HG02571 (cell line): ENCODE data around the gene ZNF511.

Experiments
- ATAC-seq: cut with Tn5 transposase; IDR thresholded peaks from one replicate; pipeline ENCODE4 v1.9.1; 2021; ENCODE audit warnings: mild to moderate bottlenecking, moderate library complexity; ENCODE audit not compliant: unreplicated experiment

Gene ZNF511

GRCh38 chr10:133274751-133275683, 33.7 kb upstream of the ZNF511 start:
- peak; percentile 49 for ATAC-seq

- peak; percentile 36 for ATAC-seq
These were observed 33.0 kb upstream of the ZNF511 start for GRCh38 chr10:133275684-133276092.

DNA sequence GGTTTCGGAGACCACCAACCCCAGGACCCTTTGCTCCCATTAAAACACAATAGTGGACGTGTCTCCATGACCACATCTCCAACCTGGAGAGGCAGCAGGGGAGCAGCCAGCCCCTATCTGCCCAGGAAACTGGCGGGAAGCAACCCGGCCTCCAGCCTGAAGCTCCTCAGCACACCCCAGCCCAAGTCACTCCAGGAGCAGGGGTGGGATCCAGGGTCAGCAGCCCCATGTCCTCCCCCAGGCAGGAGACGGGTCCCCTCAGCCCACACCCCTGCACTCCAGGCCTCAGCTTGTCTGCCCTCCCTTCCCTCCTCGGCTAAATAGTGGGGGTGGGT, 32.6 kb upstream of the ZNF511 start:
- ATAC-seq: no peak

DNA sequence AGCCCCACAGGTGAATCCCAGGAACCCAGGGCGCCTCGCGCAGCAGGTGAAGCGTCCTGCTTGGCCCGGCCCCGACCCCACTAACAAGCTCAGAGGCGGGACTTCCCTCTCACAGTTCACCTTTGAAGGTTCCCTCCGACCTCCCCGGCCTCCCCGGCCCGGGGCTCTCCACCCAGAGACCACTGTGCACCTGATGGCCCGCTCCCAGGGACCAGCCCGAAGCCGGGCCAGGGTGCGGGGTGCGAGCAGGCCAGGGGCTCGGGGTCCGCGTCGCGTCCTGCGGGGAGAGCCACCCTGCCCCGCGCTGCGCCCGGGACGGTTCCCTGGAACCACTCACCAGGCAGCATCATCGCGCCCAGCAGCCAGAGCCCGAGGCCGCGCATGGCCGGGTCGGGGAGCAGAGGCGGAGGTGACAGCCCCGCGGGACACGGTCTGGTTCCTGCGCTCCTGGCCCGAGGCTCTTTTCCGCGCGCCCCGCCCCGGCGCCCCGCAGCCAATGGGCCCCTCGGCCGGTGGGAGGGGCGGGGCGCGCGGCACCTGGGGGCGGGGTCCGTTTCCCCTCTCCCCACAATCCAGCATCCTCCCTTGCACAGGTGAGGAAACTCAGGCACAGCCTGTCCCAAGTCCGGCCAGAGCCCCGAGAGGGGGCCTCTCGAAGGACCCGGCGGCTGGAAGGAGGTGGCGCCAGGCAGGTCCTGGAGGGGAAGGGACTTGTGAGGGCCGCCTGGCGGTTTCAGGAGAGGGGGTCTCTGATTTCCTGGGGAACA, 32.1 kb upstream of the ZNF511 start, which contains the start of gene ADAM8:
ADAM8 (minus strand) TSS at position 434 of the 767 bp plus-strand sequence; CDS start at position 383, 51 bp downstream.
- ATAC-seq: peak; percentile 40

GRCh38 chr10:133277277-133277992, 31.3 kb upstream of the ZNF511 start:
- ATAC-seq: no peak

- no peak for ATAC-seq
These were observed 30.6 kb upstream of the ZNF511 start for GRCh38 chr10:133277993-133278576.

DNA sequence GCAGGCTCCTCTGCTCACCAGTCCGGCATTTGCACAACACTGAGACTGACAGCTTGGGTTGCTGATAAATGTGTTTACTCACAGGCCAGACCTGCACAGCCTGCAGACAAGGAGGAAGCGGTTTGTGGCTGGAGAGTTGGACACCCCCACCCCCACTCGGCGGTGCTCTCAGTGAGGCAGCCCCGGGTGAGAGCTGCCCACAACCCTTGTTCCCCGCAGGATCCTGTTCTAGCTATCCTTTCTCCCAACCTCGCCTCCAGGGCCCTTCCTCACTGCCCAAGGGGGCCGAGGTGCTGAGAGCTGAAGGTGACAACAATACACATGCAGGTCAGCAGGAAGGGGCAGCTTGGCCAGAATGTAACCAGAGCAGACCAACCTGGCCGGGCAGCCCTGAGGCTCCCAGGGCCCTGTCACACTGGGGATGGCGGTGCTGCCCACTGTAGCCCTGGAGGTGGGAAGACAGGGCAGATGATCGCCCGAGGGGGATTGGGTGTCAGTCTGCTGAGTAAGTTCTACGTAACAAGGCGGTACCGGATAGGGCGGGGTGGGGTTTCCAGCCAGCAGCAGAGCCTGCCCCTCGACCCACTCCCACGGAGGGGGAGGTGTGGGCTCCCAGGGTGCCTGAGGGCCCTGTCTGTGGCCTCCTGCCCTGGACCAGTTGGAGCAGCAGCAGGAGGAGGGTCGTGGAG, 30.0 kb upstream of the ZNF511 start:
- ATAC-seq: no peak

- ATAC-seq: no peak
These were observed 29.1 kb upstream of the ZNF511 start for GRCh38 chr10:133279326-133280226.

- no peak for ATAC-seq
These were observed 28.2 kb upstream of the ZNF511 start for GRCh38 chr10:133280391-133281059.

DNA sequence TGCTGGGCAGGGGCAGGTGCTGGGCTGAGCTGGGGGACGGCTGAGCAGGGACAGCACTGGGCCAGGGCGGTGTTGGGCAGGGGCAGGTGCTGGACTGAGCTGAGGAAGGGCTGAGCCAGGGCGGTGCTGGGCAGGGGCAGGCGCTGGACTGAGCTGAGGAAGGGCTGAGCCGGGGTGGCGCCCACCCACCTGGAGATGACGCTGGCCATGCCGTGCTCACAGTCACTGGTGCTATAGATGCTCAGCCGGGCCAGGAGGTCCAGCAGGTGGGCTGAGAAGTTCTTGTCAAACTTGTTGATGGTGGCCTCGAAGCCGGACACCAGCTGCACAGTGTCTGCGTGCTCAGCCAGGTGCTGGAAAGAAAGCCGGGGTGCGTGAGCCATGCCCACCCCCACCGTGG, 27.6 kb upstream of the ZNF511 start:
- ATAC-seq: no peak

DNA sequence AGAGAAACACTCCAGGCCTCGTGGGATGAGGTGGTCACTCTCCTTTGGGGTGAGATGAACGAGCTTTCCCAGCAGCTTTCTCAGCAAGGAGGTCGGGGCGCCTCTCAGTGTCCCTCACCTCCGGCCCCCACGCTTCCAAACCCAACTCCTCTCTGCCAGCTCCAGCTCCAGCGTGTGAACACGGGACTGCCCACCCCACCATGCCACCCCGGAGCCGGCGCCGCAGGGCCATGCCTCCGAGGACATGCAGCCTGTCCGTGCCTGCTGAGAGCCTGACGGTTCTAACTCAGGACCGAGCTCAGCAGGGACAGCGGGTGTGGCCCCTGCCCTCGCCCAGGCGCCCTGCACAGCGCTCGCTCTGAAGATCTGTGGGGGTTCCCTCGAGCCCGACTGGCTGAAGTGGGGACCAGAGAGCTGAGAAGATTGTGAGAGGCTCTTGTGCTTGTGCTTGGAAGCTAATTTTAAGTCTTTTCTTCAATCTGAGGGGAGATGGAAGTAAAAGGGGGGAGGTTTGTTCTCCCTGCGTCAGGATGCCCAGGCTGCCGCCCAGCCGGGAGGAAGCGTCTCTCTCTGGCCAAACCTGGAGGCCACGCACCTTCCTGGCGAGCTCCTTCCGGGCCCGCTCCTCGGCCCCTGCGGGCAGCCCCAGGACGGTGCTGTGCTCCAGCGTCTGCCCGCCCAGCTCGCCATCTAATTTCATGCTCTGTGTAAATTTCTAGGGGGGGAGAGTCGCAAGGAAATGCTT, 26.9 kb upstream of the ZNF511 start:
- ATAC-seq: no peak

GRCh38 chr10:133282846-133283390, 25.8 kb upstream of the ZNF511 start:
- no peak for ATAC-seq

- no peak for ATAC-seq
These were observed 24.8 kb upstream of the ZNF511 start for GRCh38 chr10:133283931-133284330.

GRCh38 chr10:133285217-133285616, 23.5 kb upstream of the ZNF511 start:
- ATAC-seq: no peak

DNA sequence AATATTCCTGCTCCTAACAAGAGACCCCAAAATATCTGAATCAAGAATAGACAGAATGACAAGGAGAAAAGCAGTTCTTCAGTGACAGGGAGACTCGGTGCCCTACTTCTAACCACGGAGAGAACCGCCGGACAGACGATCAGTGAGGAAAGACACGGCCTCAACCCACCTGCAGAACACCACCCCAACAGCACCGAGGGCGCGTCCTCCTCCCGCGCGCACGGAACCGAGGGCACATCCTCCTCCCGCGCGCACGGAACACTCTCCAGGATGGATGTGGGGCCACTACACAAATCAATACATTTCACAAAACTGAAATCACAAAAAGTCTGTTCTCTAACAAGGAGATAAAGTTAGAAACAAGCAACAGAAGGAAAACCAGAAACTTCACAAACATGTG, 22.3 kb upstream of the ZNF511 start:
- ATAC-seq: no peak

DNA sequence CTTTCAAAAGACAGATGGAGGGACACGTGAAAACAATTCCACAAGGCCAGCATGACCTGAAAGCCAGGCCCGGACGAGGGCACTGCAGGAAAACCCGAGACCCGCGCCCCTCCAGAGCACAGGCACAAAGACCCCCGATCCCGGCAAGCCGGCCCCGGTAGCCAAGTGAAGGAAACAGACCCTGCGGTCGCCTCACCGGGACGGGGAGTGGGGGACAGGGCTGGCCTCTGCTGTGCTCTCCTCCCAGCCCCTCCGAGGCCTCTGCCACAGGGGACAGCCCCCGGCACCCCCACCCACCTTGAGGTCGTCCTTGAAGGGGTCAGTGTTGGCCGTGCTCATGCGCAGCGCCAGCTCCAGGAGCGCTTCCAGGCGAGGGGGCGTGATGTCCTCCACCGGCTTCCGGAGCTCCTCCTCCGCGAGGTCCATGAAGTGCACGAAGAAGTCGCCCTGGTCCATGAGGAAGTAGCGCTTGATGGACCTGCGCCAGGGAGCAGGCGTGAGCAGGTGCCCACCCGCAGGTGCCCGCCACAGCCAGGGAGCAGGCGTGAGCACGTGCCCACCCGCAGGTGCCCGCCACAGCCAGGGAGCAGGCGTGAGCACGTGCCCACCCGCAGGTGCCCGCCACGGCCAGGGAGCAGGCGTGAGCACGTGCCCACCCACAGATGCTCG, 20.7 kb upstream of the ZNF511 start:
- no peak for ATAC-seq

- no peak for ATAC-seq
These were observed 19.0 kb upstream of the ZNF511 start for GRCh38 chr10:133289761-133290160.
